Right forelimb (tissue), 1 donor: ENCODE data around the gene ATRN.
"Not testable (repeated sequence)": the region's sequence is repeated elsewhere in the genome, so short reads cannot be mapped to it uniquely, and the experiment has no call there.

Experiments
- DNase-seq: peaks from one replicate; pipeline ENCODE4 v3.0.0-alpha.2; 2018

The ATRN gene

DNA sequence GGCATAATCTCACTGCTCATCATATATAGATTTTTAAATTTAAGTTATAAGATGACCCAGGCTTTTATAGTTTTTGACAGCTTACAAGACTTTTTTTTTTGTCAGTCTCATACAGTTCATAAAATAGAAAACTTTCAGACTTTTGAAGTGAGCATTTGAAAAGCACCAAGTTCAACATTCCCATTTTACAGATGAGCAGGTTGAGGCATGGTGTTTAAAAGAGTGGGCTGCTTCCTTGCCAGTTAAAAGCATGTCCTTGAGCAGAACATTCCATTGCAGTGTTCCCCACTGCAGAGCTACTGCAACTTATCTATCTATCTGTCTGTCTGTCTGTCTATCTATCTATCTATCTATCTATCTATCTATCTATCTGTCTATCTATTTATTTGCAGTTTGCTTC is 105.5 kb downstream of the ATRN start:
- no peak for DNase-seq

DNA sequence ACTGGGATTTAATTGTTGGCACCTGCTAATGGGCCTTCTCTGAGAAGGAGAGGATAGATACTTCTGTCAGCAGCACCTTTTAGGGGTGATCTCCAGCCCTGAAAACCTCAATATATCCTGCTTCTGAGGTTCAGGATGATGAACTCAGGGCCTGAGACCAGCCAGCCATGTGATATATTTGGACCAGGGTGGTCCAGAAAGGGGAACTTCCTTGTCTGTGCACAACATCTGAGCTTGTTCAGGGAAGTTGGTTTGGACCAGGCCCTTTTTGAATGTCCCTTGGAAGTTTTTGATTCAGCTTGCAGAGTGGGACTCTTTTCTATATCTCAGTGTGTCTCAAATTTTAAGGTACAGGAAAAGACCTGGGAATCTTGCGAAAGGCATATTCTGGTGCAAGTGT is 106.5 kb downstream of the ATRN start:
- DNase-seq: no peak

- no peak for DNase-seq
These were observed 109.6 kb downstream of the ATRN start for GRCh38 chr20:3580412-3580811.

DNA sequence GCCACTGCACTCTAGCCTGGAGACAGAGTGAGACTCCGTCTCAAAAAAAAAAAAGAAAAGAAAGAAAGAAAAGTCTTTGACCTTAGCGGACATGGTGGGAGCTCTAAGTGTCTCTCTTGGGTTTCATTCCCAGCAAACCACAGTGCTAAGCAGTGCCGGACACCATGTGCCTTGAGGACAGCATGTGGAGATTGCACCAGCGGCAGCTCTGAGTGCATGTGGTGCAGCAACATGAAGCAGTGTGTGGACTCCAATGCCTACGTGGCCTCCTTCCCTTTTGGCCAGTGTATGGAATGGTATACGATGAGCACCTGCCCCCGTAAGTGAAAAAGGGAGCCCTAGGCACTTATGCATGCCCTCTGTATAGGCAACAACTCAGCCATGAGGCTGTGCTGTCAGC is 112.9 kb downstream of the ATRN start:
- DNase-seq: no peak

GRCh38 chr20:3586093-3586492 is 115.3 kb downstream of the ATRN start:
- DNase-seq: no peak

DNA sequence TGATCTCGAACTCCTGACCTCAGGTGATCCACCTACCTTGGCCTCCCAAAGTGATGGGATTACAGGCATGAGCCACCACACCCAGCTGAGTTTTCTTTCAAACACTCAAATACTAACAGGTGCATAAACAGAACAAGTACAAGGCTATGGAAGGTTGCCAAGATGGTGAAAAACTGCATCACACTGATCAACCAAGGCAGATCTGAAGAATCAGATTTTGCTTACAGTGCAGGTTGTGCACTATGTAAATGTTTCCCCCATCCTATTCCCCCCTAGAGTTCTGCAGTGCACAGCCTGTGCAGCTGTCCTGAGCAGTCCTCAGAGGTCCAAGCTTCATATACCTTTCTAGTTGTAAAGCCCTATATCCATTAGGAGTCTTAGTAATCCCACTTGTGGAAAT is 119.3 kb downstream of the ATRN start:
- no peak for DNase-seq

- no peak for DNase-seq
These were observed 122.1 kb downstream of the ATRN start for GRCh38 chr20:3592931-3593330.

DNA sequence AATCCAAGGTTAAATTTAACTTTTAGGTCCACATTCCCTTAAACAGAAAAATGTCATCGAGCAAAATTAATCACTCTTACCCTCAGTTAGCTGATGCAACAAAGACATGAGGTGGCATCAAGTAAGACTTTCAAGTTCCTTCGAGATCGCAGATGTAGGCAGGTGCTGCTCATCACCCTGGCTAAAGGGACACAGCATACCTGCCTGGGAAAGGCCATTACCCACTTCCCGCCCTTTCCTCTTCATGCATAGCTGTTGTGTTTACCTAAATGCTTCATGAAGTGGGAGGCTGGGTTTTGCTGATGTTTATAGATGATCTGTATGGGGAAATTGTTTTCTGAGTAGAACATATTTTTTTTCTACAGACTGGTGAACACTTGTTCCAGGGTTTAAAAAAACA is 124.7 kb downstream of the ATRN start:
- DNase-seq: no peak

DNA sequence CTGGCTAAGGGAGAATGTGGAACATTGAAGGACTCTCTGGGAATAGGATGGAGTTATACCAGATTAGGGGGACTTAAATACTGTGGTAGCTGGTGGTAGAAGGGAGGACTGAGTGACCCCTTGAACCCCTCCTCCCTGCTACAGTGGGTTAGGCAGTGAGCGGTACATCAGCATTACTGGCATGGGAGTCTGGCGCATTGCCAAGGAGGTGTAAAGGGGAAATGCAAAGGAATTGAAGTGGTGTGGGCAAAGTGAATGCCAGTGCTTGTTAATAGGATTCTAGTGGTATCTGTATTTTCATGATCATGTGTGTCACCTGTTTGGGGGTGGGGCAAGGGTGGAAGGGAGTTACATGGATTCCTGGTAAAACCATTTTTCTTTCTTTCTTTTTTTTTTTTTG is 132.3 kb downstream of the ATRN start:
- no peak for DNase-seq

GRCh38 chr20:3605386-3605886 is 134.6 kb downstream of the ATRN start:
- DNase-seq: not testable (repeated sequence)

- no peak for DNase-seq
These were observed 135.2 kb downstream of the ATRN start for GRCh38 chr20:3606021-3606420.

GRCh38 chr20:3611901-3612300 is 141.1 kb downstream of the ATRN start:
- DNase-seq: no peak

GRCh38 chr20:3612795-3613572 is 142.2 kb downstream of the ATRN start:
- no peak for DNase-seq

DNA sequence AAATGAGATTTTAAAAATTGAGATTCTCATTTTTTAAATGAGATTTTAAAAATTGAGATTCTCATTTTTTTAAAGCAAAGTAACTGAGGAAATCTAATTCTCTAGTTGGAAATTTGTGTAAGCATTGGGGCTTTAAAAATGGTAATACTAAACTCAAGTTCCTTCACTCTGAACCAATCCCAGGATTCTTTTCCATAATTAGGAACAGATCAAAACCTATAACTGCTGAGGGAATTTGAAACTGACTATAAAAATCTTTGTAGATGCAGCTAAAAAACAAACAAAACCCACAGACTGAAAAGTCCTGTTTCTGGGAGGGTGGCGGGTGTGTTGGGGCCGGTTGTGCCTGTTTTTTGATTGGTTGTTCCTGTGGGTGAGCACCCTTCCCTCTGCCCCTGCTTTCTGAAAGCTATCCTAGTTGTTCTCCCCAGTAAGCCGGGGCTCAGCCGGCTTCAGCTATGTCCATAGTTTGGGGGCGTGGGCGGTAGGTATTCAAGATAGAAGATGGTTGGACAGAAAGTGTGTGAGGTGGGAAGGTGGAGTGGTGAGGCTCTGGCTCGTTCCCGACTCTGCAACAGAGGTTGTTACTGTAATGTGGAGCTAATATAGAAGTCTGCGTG is 143.1 kb downstream of the ATRN start:
- no peak for DNase-seq

DNA sequence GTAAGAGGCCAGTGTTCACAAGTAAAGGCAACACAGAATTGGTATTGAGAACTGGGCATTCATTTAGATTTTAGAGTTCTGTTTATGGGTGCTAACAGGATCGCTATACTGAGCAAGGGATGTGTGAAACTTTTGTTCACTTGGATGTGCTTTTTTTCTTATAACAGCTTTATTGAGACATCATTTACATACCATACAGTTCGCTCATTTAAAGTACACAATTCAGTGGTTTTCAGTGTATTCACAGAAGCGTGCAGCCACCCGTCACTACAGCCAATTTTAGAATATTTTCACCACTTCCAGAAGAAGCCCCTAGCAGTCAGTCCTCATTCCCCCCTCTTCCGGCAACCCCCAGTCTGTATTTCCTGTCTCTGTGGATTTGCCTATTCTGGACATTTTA is 143.6 kb downstream of the ATRN start:
- DNase-seq: no peak

- DNase-seq: not testable (repeated sequence)
These were observed 144.5 kb downstream of the ATRN start for GRCh38 chr20:3615171-3615840.

DNA sequence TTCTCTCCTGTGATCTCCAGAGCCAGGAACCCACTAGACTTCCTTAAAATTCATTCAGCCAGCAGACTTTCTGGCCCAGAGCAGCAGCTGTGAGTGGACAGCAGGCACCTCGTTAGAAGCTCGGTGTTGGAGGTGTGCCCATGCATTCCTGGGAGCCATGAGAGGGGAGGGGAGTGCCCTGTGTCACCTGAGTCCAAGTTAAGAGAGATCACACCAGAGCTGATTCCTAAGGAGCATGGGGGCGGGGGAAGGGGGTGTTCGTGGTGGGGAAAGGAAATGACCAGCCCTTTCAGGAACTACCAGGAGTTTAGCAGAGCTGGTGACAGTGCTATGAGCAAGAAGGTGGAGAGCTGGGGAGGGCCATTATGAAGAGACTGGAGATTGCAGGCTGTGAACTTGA is 145.4 kb downstream of the ATRN start:
- no peak for DNase-seq

GRCh38 chr20:3621111-3621510 is 150.3 kb downstream of the ATRN start:
- no peak for DNase-seq

DNA sequence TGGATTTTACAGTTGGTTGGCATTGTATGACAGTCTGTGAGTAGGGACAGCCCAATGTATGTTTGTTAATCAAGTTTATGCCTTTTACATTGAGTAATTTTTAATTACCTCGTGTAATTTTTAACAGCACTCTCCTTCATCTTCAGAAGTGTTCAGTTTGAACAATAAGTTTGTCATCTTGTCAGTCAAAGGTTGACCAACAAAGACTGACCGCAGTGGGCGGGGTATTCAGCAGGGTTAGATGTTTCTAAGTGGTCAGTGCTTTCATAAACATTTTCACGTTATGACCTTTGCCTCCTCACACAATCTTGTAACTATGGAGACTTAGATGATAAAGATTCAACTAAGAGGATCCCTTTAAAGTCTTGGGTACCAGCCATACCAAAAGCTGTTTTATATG is 151.6 kb downstream of the ATRN start:
- no peak for DNase-seq

DNA sequence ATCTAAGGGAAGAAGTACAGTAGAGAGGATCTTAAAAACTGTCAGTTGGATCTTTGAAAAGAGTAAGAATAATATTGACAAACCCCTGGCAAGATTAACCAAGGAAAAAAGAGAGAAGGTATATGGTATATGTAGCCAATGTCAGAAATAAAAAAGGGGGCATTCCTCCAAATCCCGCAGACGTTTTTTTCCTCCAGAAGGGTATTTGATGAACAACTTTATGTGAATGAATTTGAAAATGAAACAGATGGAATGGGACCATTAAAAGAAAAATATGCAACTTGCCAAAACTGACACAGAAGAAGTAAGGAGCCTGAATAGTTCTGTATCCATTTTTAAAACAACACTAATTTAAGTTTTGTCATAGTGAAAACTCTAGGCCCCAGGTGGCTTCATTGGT is 156.7 kb downstream of the ATRN start:
- no peak for DNase-seq

DNA sequence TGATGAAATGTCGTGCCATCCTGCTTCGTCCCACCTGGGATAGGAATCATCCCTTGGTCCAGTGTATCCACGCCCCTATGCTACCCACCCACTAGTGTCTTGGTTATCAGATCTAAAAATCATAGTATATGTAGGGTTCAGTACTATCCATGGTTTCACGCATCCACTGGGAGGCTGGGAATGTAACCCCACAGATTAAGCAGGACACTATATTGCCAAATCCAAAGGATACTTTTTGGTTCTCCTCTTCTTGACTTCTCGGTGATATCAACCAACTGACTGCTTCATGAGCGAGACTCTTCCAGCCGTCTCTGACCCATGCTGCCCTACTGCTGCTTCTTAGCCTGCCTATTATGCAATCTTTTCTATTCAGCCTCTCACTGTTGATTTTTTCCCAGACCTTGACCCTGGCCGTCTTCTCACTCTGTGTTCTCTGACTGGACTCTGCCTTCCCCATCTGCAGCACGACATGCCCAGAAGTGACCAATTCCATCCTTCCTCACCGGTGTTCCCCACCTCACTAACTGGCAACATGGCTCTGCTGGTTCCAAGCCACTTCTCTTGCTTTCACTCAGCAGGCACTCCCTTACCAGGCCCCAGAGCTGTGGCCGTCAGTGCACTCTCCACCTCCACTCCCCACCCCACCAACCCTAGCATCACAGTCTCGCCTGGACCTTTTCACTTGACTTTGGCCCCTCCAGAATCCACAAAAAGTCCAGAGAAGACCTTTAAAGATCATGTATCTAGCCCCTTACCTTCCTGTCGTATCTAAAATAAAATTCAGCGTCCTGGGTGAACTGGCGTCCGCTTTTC is 157.9 kb downstream of the ATRN start:
- DNase-seq: no peak

- DNase-seq: no peak
These were observed 159.1 kb downstream of the ATRN start for GRCh38 chr20:3629893-3630292.

GRCh38 chr20:3630429-3630828 is 159.6 kb downstream of the ATRN start:
- no peak for DNase-seq
